BE2C (cell line): ENCODE results near the gene SEC24D.

Source experiments
- DNase-seq: peaks from one replicate; pipeline ENCODE4 v3.0.0-alpha.2; 2020
- H3K27me3 ChIP-seq: fragments of 250-450 bp; sonication (Bioruptor Pico); 2 replicates; pipeline ENCODE4 v1.5.1; 2020; ENCODE audit warnings: mild to moderate bottlenecking
- H3K36me3 ChIP-seq: fragments of 250-450 bp; sonication (Bioruptor Pico); 2 replicates; pipeline ENCODE4 v1.5.1; 2020; ENCODE audit warnings: mild to moderate bottlenecking
- H3K4me1 ChIP-seq: fragments of 250-450 bp; sonication (Bioruptor Pico); 2 replicates; pipeline ENCODE4 v1.5.1; 2020
- H3K4me3 ChIP-seq: 2 replicates; pipeline ENCODE4 v1.5.1; 2011; ENCODE audit warnings: low read depth, low read length
- H3K9me3 ChIP-seq: fragments of 250-450 bp; sonication (Bioruptor Pico); 2 replicates; pipeline ENCODE4 v1.5.1; 2020
- CTCF ChIP-seq: IDR thresholded peaks from 2 replicates; pipeline ENCODE4 v1.5.1; 2012; ENCODE audit warnings: mild to moderate bottlenecking, low read depth, low read length

SEC24D gene

GRCh38 chr4:118821590-118822293 is 14.2 kb downstream of the SEC24D start:
- H3K36me3 ChIP-seq = peaks cover 45% of the 10 kb centered on the region
- no peaks in the 10 kb centered on the region for H3K27me3 ChIP-seq
- H3K4me3 ChIP-seq = no peak overlapping the region
- DNase-seq = no peak
- H3K4me1 ChIP-seq = peaks cover 14% of the 10 kb centered on the region
- H3K9me3 ChIP-seq = no peaks in the 10 kb centered on the region
- TF ChIP-seq CTCF = no peak

GRCh38 chr4:118817178-118817930 is 18.6 kb downstream of the SEC24D start:
- peak; percentile 71 for DNase-seq
- Histone ChIP-seq H3K4me1 (peaks cover 41% of the 10 kb centered on the region), H3K4me3 (no peak overlapping the region), H3K9me3 (0 out of 2 replicates have a peak, but pooled peaks cover 3% of the 10 kb centered on the region), H3K36me3 (peaks cover 53% of the 10 kb centered on the region), H3K27me3 (no peaks in the 10 kb centered on the region)
- TF ChIP-seq CTCF = no peak

- H3K9me3 ChIP-seq = 0 out of 2 replicates have a peak, but pooled peaks cover 3% of the 10 kb centered on the region
- no peak overlapping the region for H3K4me3 ChIP-seq
- H3K27me3 ChIP-seq = no peaks in the 10 kb centered on the region
- peaks cover 52% of the 10 kb centered on the region for H3K36me3 ChIP-seq
- TF ChIP-seq CTCF = no peak
- peaks cover 44% of the 10 kb centered on the region for H3K4me1 ChIP-seq
- no peak for DNase-seq
Observed at GRCh38 chr4:118816538-118817177, 19.3 kb downstream of the SEC24D start.

- peaks cover 59% of the 10 kb centered on the region for H3K36me3 ChIP-seq
Observed at GRCh38 chr4:118814891-118815290, 21.0 kb downstream of the SEC24D start.

GRCh38 chr4:118814058-118814457 is 21.9 kb downstream of the SEC24D start:
- no peak for DNase-seq
- no peaks in the 10 kb centered on the region for H3K27me3 ChIP-seq
- no peak overlapping the region for H3K4me3 ChIP-seq
- H3K9me3 ChIP-seq = 0 out of 2 replicates have a peak, but pooled peaks cover 3% of the 10 kb centered on the region
- H3K36me3 ChIP-seq = peaks cover 68% of the 10 kb centered on the region
- H3K4me1 ChIP-seq = peaks cover 54% of the 10 kb centered on the region
- no peak for TF ChIP-seq CTCF

More at GRCh38 chr4:118814891-118815290, 21.0 kb downstream of the SEC24D start:
- Histone ChIP-seq H3K9me3 (0 out of 2 replicates have a peak, but pooled peaks cover 3% of the 10 kb centered on the region), H3K4me1 (peaks cover 54% of the 10 kb centered on the region), H3K4me3 (no peak overlapping the region), H3K27me3 (no peaks in the 10 kb centered on the region)
- no peak for DNase-seq
- TF ChIP-seq CTCF = no peak
